GDM1 (cell line): ENCODE data around the gene MLYCD.

Experiments used
- DNase-seq: peaks from one replicate; lab custom pipeline; 2025; lab: John Stamatoyannopoulos, UW

The MLYCD gene

GRCh38 chr16:83899272-83899897 is 470 bp downstream of the MLYCD start:
- no peak for DNase-seq

- no peak for DNase-seq
Measured at GRCh38 chr16:83899978-83900377, 1.1 kb downstream of the MLYCD start.

GRCh38 chr16:83900571-83900970 is 1.7 kb downstream of the MLYCD start:
- DNase-seq: no peak

GRCh38 chr16:83901101-83901500 is 2.2 kb downstream of the MLYCD start:
- DNase-seq: no peak

GRCh38 chr16:83903751-83904150 is 4.8 kb downstream of the MLYCD start:
- DNase-seq: no peak

- DNase-seq: no peak
Measured at GRCh38 chr16:83906683-83907082, 7.8 kb downstream of the MLYCD start.

- DNase-seq: no peak
Measured at GRCh38 chr16:83907111-83907510, 8.2 kb downstream of the MLYCD start.

- DNase-seq: no peak
Measured at GRCh38 chr16:83907631-83908250, 8.8 kb downstream of the MLYCD start.

GRCh38 chr16:83908798-83909197 is 9.9 kb downstream of the MLYCD start:
- no peak for DNase-seq

GRCh38 chr16:83911290-83911689 is 12.4 kb downstream of the MLYCD start:
- no peak for DNase-seq

GRCh38 chr16:83912519-83913244 is 13.8 kb downstream of the MLYCD start:
- no peak for DNase-seq

GRCh38 chr16:83913245-83913633 is 14.3 kb downstream of the MLYCD start:
- DNase-seq: no peak

- no peak for DNase-seq
Measured at GRCh38 chr16:83914091-83914710, 15.3 kb downstream of the MLYCD start.

GRCh38 chr16:83915081-83915480 is 16.2 kb downstream of the MLYCD start:
- no peak for DNase-seq

GRCh38 chr16:83915491-83915890 is 16.6 kb downstream of the MLYCD start:
- DNase-seq: no peak

- DNase-seq: no peak
Measured at GRCh38 chr16:83917152-83918120, 18.5 kb downstream of the MLYCD start.

GRCh38 chr16:83920894-83921491 is 22.1 kb downstream of the MLYCD start:
- DNase-seq: no peak

GRCh38 chr16:83923581-83924365 is 24.9 kb downstream of the MLYCD start:
- no peak for DNase-seq

GRCh38 chr16:83924686-83925085 is 25.8 kb downstream of the MLYCD start:
- DNase-seq: no peak

GRCh38 chr16:83925095-83925905 is 26.4 kb downstream of the MLYCD start:
- DNase-seq: no peak
